Measurements from ENCODE around the gene PARP9.

PARP9 gene

GRCh38 chr3:122598151-122598550, 34.1 kb upstream of the PARP9 start:
- H3K27ac ChIP-seq (ENCODE audit: low read length), result peak overlapping the region; percentile 49
- H3K4me3 ChIP-seq (ENCODE audit: low read length), result no peak overlapping the region
- TF ChIP-seq EZH2phosphoT487 (IDR thresholded peaks at IDR 0.05; ENCODE audit: low read depth), result no peak
- TF ChIP-seq CTCF (IDR thresholded peaks at IDR 0.05; ENCODE audit: low read depth, low read length), result no peak
- no peak overlapping the region for H3K9ac ChIP-seq (ENCODE audit: low read length)
- H3K27me3 ChIP-seq (ENCODE audit: low read depth, low read length), result no peaks in the 10 kb centered on the region
- H3K9me3 ChIP-seq (ENCODE audit: insufficient read depth, low read length), result no peaks in the 10 kb centered on the region
- peak overlapping the region; percentile 31 for H3K4me2 ChIP-seq (ENCODE audit: low read length)
- H3K36me3 ChIP-seq (replicated peaks; ENCODE audit: low read depth, low read length), result peaks cover 63% of the 10 kb centered on the region
- peaks cover 85% of the 10 kb centered on the region for H3K79me2 ChIP-seq (ENCODE audit: low read length)
- peaks cover 50% of the 10 kb centered on the region for H3K4me1 ChIP-seq (ENCODE audit: low read length)
- no peaks in the 10 kb centered on the region for H4K20me1 ChIP-seq (ENCODE audit: insufficient read depth, low read length)
- H2AFZ ChIP-seq (ENCODE audit: low read depth, low read length), result no peak overlapping the region

- H3K4me1 ChIP-seq (ENCODE audit: low read length), result peaks cover 51% of the 10 kb centered on the region
- H3K27ac ChIP-seq (ENCODE audit: low read length), result no peak overlapping the region
- no peak overlapping the region for H2AFZ ChIP-seq (ENCODE audit: low read depth, low read length)
- no peak for TF ChIP-seq EZH2phosphoT487 (IDR thresholded peaks at IDR 0.05; ENCODE audit: low read depth)
- no peak for TF ChIP-seq CTCF (IDR thresholded peaks at IDR 0.05; ENCODE audit: low read depth, low read length)
- H4K20me1 ChIP-seq (ENCODE audit: insufficient read depth, low read length), result no peaks in the 10 kb centered on the region
- peaks cover 76% of the 10 kb centered on the region for H3K79me2 ChIP-seq (ENCODE audit: low read length)
- no peak overlapping the region for H3K4me2 ChIP-seq (ENCODE audit: low read length)
- H3K9ac ChIP-seq (ENCODE audit: low read length), result no peak overlapping the region
- H3K27me3 ChIP-seq (ENCODE audit: low read depth, low read length), result no peaks in the 10 kb centered on the region
- peaks cover 52% of the 10 kb centered on the region for H3K36me3 ChIP-seq (replicated peaks; ENCODE audit: low read depth, low read length)
- H3K9me3 ChIP-seq (ENCODE audit: insufficient read depth, low read length), result no peaks in the 10 kb centered on the region
- no peak overlapping the region for H3K4me3 ChIP-seq (ENCODE audit: low read length)
These were observed 29.9 kb upstream of the PARP9 start for GRCh38 chr3:122594025-122594424.

- Histone ChIP-seq H4K20me1 (ENCODE audit: insufficient read depth, low read length) (no peaks in the 10 kb centered on the region), H3K4me3 (ENCODE audit: low read length) (no peak overlapping the region), H2AFZ (ENCODE audit: low read depth, low read length) (no peak overlapping the region), H3K36me3 (replicated peaks; ENCODE audit: low read depth, low read length) (peaks cover 58% of the 10 kb centered on the region), H3K27me3 (ENCODE audit: low read depth, low read length) (no peaks in the 10 kb centered on the region), H3K79me2 (ENCODE audit: low read length) (peaks cover 88% of the 10 kb centered on the region), H3K4me2 (ENCODE audit: low read length) (no peak overlapping the region; the same call in 1 of the 2 replicates), H3K4me1 (ENCODE audit: low read length) (peaks cover 75% of the 10 kb centered on the region), H3K9me3 (ENCODE audit: insufficient read depth, low read length) (no peaks in the 10 kb centered on the region), H3K9ac (ENCODE audit: low read length) (peak overlapping the region; percentile 6; the same call in 1 of the 2 replicates), H3K27ac (ENCODE audit: low read length) (peak overlapping the region; percentile 98)
- no peak for TF ChIP-seq CTCF (IDR thresholded peaks at IDR 0.05; ENCODE audit: low read depth, low read length)
- TF ChIP-seq EZH2phosphoT487 (IDR thresholded peaks at IDR 0.05; ENCODE audit: low read depth), result no peak
These were observed 26.5 kb upstream of the PARP9 start for GRCh38 chr3:122590610-122591009.

- peaks cover 80% of the 10 kb centered on the region for H3K4me1 ChIP-seq (ENCODE audit: low read length)
- H3K27ac ChIP-seq (ENCODE audit: low read length), result peak overlapping the region; percentile 98
- TF ChIP-seq CTCF (IDR thresholded peaks at IDR 0.05; ENCODE audit: low read depth, low read length) (no peak), EZH2phosphoT487 (IDR thresholded peaks at IDR 0.05; ENCODE audit: low read depth) (no peak)
- H3K4me2 ChIP-seq (ENCODE audit: low read length), result peak overlapping the region; percentile 75
- H2AFZ ChIP-seq (ENCODE audit: low read depth, low read length), result no peak overlapping the region
- peak overlapping the region; percentile 45 for H3K4me3 ChIP-seq (ENCODE audit: low read length)
- H4K20me1 ChIP-seq (ENCODE audit: insufficient read depth, low read length), result no peaks in the 10 kb centered on the region
- no peaks in the 10 kb centered on the region for H3K9me3 ChIP-seq (ENCODE audit: insufficient read depth, low read length)
- peaks cover 89% of the 10 kb centered on the region for H3K79me2 ChIP-seq (ENCODE audit: low read length)
- no peaks in the 10 kb centered on the region for H3K27me3 ChIP-seq (ENCODE audit: low read depth, low read length)
- H3K9ac ChIP-seq (ENCODE audit: low read length), result peak overlapping the region; percentile 80
- H3K36me3 ChIP-seq (replicated peaks; ENCODE audit: low read depth, low read length), result peaks cover 58% of the 10 kb centered on the region
These were observed 25.2 kb upstream of the PARP9 start for GRCh38 chr3:122589297-122589696.

All from OCI-LY3 (cell line).